ENCODE data around the gene CALML5.

DNA sequence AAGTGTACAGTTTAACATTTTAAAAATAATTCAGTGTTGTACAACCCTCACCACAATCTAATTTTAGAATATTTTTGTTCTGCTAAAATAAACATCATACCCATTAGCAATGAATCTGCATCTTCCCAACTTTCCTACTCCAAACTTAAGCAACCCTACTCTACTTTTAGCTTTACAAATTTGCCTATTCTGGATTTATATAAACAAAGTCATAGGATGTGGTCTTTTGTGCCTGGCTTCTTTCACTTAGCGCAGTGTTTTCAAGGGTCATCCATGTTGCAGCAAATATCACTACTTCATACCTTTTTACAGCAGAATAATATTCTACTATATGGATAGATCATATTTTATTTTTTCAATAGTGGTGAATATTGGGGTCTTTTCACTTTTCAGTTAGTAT lies 44.3 kb upstream of the CALML5 start:
- TF ChIP-seq, protein P1, sequence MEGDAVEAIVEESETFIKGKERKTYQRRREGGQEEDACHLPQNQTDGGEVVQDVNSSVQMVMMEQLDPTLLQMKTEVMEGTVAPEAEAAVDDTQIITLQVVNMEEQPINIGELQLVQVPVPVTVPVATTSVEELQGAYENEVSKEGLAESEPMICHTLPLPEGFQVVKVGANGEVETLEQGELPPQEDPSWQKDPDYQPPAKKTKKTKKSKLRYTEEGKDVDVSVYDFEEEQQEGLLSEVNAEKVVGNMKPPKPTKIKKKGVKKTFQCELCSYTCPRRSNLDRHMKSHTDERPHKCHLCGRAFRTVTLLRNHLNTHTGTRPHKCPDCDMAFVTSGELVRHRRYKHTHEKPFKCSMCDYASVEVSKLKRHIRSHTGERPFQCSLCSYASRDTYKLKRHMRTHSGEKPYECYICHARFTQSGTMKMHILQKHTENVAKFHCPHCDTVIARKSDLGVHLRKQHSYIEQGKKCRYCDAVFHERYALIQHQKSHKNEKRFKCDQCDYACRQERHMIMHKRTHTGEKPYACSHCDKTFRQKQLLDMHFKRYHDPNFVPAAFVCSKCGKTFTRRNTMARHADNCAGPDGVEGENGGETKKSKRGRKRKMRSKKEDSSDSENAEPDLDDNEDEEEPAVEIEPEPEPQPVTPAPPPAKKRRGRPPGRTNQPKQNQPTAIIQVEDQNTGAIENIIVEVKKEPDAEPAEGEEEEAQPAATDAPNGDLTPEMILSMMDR (IDR thresholded peaks at IDR 0.05; ENCODE audit: low read depth, low read length) = no peak
- TF ChIP-seq EZH2phosphoT487 (IDR thresholded peaks at IDR 0.05; ENCODE audit: low read depth) = no peak
